Mucosa of descending colon (tissue), 3 donors: Measurements from ENCODE around the gene WDFY4. TPM values are rescaled to one million over a fixed set of nuclear protein-coding genes. Genes with fewer than 3 reads are reported as not detected.

Source experiments
- ATAC-seq: fragments of 200-7000 bp; cut with Tn5 transposase; one replicate; pipeline ENCODE4 v1.9.1; 2020; ENCODE audit warnings: mild to moderate bottlenecking, moderate library complexity
- DNase-seq, 3 donors: peaks; one replicate each; pipeline ENCODE4 v3.0.0-alpha.2; 2020
- H3K36me3 ChIP-seq: fragments of 200-600 bp; one replicate; pipeline ENCODE4 v1.8.0; 2021; ENCODE audit warnings: low read depth, mild to moderate bottlenecking
- H3K4me1 ChIP-seq: fragments of 200-600 bp; one replicate; pipeline ENCODE4 v1.8.0; 2021; ENCODE audit warnings: low read depth, mild to moderate bottlenecking
- H3K4me3 ChIP-seq: fragments of 200-600 bp; one replicate; pipeline ENCODE4 v1.8.0; 2021; ENCODE audit warnings: mild to moderate bottlenecking
- H3K9me3 ChIP-seq: fragments of 200-600 bp; one replicate; pipeline ENCODE4 v1.8.0; 2021; ENCODE audit warnings: mild to moderate bottlenecking
- CTCF ChIP-seq: fragments of 200-600 bp; IDR thresholded peaks from one replicate; pipeline ENCODE4 v1.8.0; 2022; ENCODE audit warnings: antibody characterized with exemption, mild to moderate bottlenecking
- intact Hi-C, 2 donors: fragments of 100-400 bp; cut with DNase I in 1 of 2; cut with micrococcal nuclease in 1 of 2; formaldehyde crosslinking; loops; one replicate each; pipeline versions ENCODE4 v1.11.0 to v1.11.1; 2022; cut with DNase I, micrococcal nuclease
- total RNA-seq, 3 donors: library from RNA; stranded (reverse); fragmentation: NEBNext Ultra II Directional in 2 of 3; extraction: Animal tissue kit (Norgen Biotek cat#: 25700) in 2 of 3; gene quantifications; one replicate each; pipeline versions ENCODE4 v1.2.1 to v1.2.4, GENCODE V29; 2021 to 2023
- donor health status: DM: no; HTN: no; CAD: no; lungs with moderate emphysema.
- donor health status: DM: no; HTN: no; CAD: no.
- donor health status: DM: no; HTN: yes; CAD: no.

Gene WDFY4
- total RNA-seq, 3 donors from 2014 or later = 2.1 to 3.3 (median 2.2) TPM

GRCh38 chr10:48800007-48800675 is 115.5 kb downstream of the WDFY4 start:
- Histone ChIP-seq H3K36me3 (no peaks in the 10 kb centered on the region), H3K9me3 (no peaks in the 10 kb centered on the region), H3K4me3 (no peak overlapping the region), H3K4me1 (no peaks in the 10 kb centered on the region)
- ATAC-seq (peak; percentile 49), DNase-seq (no peak)
- intact Hi-C loops = no loop called here
- no peak for TF ChIP-seq CTCF

- Histone ChIP-seq H3K4me3 (no peak overlapping the region), H3K4me1 (no peaks in the 10 kb centered on the region), H3K9me3 (no peaks in the 10 kb centered on the region), H3K36me3 (no peaks in the 10 kb centered on the region)
- DNase-seq (no peak), ATAC-seq (peak; percentile 11)
- intact Hi-C loops = no loop called here
- no peak for TF ChIP-seq CTCF
These were observed 116.3 kb downstream of the WDFY4 start for GRCh38 chr10:48801001-48801421.

- TF ChIP-seq CTCF = no peak
- ATAC-seq = peak; percentile 35
- intact Hi-C loops = no loop called here
- Histone ChIP-seq H3K36me3 (no peaks in the 10 kb centered on the region), H3K9me3 (no peaks in the 10 kb centered on the region), H3K4me1 (no peaks in the 10 kb centered on the region), H3K4me3 (no peak overlapping the region)
- no peak for DNase-seq
These were observed 118.0 kb downstream of the WDFY4 start for GRCh38 chr10:48802611-48803071.

- ATAC-seq (no peak), DNase-seq (no peak)
- H3K36me3 ChIP-seq = no peaks in the 10 kb centered on the region
- no peaks in the 10 kb centered on the region for H3K9me3 ChIP-seq
- TF ChIP-seq CTCF = no peak
- intact Hi-C loops = no loop called here
- H3K4me1 ChIP-seq = no peaks in the 10 kb centered on the region
- no peak overlapping the region for H3K4me3 ChIP-seq
These were observed 119.3 kb downstream of the WDFY4 start for GRCh38 chr10:48803801-48804584.

GRCh38 chr10:48804740-48805182 is 120.1 kb downstream of the WDFY4 start:
- no peaks in the 10 kb centered on the region for H3K4me1 ChIP-seq
- intact Hi-C loops = no loop called here
- H3K36me3 ChIP-seq = no peaks in the 10 kb centered on the region
- DNase-seq (peak in 1 of 3 donors; percentile 10), ATAC-seq (no peak)
- H3K9me3 ChIP-seq = no peaks in the 10 kb centered on the region
- H3K4me3 ChIP-seq = no peak overlapping the region
- no peak for TF ChIP-seq CTCF
